HuH-7 (cell line): ENCODE data around the gene HDAC3.

ENCODE experiments used
- DNase-seq: peaks from one replicate; pipeline ENCODE4 v3.0.0; 2011; ENCODE audit warnings: low spot score

The HDAC3 gene

GRCh38 chr5:141636413-141637122, at the start of gene HDAC3, which contains the start of gene RELL2:
TSS of gene HDAC3 (minus strand) at chr5:141636849. CDS start at chr5:141636790, 59 bp downstream.
TSS of gene RELL2 (plus strand) at chr5:141636997. CDS start at chr5:141638226, 1,229 bp downstream.
- DNase-seq, result peak; percentile 93

GRCh38 chr5:141685591-141685990, 48.9 kb upstream of the HDAC3 start:
- DNase-seq, result no peak

GRCh38 chr5:141683596-141684141, 47.0 kb upstream of the HDAC3 start:
- DNase-seq, result no peak

- peak; percentile 83 for DNase-seq
Observed at GRCh38 chr5:141681695-141682641, 45.3 kb upstream of the HDAC3 start, which contains the start of gene ARAP3. TSS of gene ARAP3 (minus strand) at chr5:141682230. CDS start at chr5:141680486, 1,744 bp downstream.

GRCh38 chr5:141681295-141681694, 44.6 kb upstream of the HDAC3 start:
- no peak for DNase-seq

- no peak for DNase-seq
Observed at GRCh38 chr5:141680751-141681201, 44.1 kb upstream of the HDAC3 start.

- no peak for DNase-seq
Observed at GRCh38 chr5:141680178-141680577, 43.5 kb upstream of the HDAC3 start.

- peak; percentile 72 for DNase-seq
Observed at GRCh38 chr5:141677415-141677814, 40.8 kb upstream of the HDAC3 start.

- no peak for DNase-seq
Observed at GRCh38 chr5:141675672-141676071, 39.0 kb upstream of the HDAC3 start.

- DNase-seq, result no peak
Observed at GRCh38 chr5:141674747-141675146, 38.1 kb upstream of the HDAC3 start.

GRCh38 chr5:141672841-141673813, 36.5 kb upstream of the HDAC3 start:
- no peak for DNase-seq

- no peak for DNase-seq
Observed at GRCh38 chr5:141672071-141672840, 35.6 kb upstream of the HDAC3 start.

GRCh38 chr5:141669520-141669919, 32.9 kb upstream of the HDAC3 start:
- DNase-seq, result no peak

GRCh38 chr5:141668601-141669265, 32.1 kb upstream of the HDAC3 start:
- DNase-seq, result no peak

GRCh38 chr5:141665995-141666940, 29.6 kb upstream of the HDAC3 start:
- no peak for DNase-seq

- peak; percentile 88 for DNase-seq
Observed at GRCh38 chr5:141664733-141665461, 28.2 kb upstream of the HDAC3 start.

- no peak for DNase-seq
Observed at GRCh38 chr5:141663506-141663905, 26.9 kb upstream of the HDAC3 start.

GRCh38 chr5:141662028-141662427, 25.4 kb upstream of the HDAC3 start:
- DNase-seq, result no peak
